LNCaP clone FGC (cell line): Measurements from ENCODE around the gene WDR5.
A peak's percentile ranks its signal among the peaks of the same experiment; 100 is the strongest.

Experiments
- DNase-seq: peaks from one replicate; pipeline ENCODE4 v3.0.0-alpha.2; 2011; ENCODE audit warnings: low read depth
- H3K4me3 ChIP-seq: 2 replicates; pipeline ENCODE4 v1.5.1; 2011; ENCODE audit warnings: mild to moderate bottlenecking, low read depth, low read length, control low read depth
- TF ChIP-seq, protein P1 (sequence below): IDR thresholded peaks from 2 replicates; pipeline ENCODE4 v1.5.1; 2012; ENCODE audit warnings: mild to moderate bottlenecking; ENCODE audit not compliant: control insufficient read depth, insufficient read depth; ENCODE audit errors: extremely low read depth

Gene WDR5

DNA sequence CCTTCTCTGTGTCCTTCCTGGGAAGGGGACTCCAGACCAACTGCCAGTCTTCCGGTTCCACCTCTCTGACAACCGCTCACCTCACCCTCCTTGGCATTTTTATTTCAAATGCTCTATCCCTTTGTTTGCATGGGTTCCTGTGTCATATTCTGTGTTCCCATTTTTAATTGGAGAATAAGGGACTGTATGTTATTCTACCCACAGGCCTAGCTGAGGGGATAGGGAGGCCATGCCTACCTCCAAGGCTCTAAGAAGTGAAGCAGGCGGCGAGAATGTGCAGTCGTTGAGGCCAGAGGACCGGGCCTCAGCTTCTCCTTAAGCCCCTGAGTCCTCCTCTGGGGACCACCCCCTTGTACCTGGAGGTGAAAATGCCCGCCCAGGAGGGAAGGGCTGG lies 936 bp upstream of the WDR5 start:
- peak overlapping the region; percentile 84 for H3K4me3 ChIP-seq
- TF ChIP-seq, protein P1, sequence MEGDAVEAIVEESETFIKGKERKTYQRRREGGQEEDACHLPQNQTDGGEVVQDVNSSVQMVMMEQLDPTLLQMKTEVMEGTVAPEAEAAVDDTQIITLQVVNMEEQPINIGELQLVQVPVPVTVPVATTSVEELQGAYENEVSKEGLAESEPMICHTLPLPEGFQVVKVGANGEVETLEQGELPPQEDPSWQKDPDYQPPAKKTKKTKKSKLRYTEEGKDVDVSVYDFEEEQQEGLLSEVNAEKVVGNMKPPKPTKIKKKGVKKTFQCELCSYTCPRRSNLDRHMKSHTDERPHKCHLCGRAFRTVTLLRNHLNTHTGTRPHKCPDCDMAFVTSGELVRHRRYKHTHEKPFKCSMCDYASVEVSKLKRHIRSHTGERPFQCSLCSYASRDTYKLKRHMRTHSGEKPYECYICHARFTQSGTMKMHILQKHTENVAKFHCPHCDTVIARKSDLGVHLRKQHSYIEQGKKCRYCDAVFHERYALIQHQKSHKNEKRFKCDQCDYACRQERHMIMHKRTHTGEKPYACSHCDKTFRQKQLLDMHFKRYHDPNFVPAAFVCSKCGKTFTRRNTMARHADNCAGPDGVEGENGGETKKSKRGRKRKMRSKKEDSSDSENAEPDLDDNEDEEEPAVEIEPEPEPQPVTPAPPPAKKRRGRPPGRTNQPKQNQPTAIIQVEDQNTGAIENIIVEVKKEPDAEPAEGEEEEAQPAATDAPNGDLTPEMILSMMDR, result no peak
- no peak for DNase-seq

DNA sequence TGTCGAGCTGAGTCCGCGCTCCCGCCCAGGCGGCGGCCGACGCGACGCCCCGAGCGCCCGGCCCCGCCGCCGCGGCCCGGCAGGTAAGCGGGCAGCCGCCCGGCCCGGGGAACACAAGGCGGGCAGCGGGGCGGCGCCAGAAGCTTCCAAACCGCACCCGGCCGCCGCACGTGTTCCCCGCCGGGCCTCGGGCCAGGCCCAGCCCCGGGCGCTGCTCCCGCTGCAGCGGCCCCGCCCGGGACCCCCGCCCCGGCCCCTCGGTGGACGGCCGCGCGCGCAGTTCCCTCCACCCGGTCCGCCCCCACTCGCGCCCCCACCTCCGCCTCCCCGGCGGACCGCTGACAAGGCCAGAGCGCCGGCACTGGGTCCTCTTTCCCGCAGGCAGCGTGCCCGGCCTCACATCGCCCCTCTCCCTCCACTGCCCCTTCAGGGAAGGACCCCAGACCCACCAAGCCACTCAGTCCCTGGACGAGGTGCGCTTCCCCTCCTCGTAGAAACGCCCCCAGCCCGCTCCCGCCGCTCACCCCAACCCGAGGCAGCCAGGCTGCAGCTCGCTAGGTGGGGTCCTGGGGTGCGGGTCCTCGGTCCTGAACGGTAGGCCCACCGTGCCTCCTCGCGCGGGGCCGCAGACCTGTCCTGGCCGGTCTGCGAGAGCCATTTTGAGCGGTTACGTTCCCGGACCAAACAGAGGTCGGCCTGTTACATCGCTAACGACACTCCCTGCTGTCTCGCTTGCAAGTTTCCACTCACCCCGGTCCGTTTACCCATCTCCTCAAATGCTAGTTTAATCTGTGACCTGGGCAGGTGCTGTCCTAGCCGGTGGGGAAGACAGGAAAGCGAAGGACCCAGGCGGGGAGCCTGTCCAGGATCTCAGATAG lies 475 bp downstream of the WDR5 start:
- TF ChIP-seq, protein P1, result no peak
- no peak for DNase-seq
- H3K4me3 ChIP-seq, result peak overlapping the region; percentile 98

DNA sequence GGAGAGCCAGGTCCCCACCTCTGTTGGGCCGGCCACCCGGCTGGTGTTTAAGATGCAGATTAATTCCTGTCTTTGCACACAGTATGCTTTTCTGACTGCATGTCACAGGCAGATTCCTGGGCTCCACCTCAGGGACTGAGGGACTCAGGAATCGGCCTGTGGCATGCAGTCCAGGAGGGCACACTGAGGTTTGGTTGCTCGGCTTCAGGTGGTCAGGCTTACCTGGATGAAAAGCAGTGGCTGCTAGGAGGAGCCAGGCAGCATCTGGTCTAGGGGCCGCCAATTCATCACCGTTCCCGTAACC lies 1.1 kb downstream of the WDR5 start:
- TF ChIP-seq, protein P1, result no peak
- peak overlapping the region; percentile 98 for H3K4me3 ChIP-seq
- no peak for DNase-seq

DNA sequence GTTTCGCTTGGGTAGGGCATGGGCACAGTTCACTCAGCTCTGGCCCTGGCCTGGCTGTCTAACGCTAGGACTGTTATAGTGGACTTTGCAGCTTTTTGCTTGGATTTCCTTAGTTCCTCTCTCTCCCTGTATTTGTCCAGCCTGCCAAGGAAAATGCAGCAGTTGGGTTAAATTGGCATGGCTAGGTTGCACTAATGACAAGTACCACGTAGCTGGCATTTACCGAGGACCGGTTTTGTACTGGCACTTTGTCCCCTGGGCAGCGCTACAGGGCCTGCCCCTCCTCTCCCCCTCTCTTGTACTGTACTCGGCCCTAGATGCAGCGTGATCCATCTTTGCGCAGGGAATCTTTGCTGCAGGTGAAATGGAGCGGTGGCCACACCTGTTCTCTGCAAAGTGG lies 2.4 kb downstream of the WDR5 start:
- TF ChIP-seq, protein P1, result no peak
- DNase-seq, result no peak
- no peak overlapping the region for H3K4me3 ChIP-seq

DNA sequence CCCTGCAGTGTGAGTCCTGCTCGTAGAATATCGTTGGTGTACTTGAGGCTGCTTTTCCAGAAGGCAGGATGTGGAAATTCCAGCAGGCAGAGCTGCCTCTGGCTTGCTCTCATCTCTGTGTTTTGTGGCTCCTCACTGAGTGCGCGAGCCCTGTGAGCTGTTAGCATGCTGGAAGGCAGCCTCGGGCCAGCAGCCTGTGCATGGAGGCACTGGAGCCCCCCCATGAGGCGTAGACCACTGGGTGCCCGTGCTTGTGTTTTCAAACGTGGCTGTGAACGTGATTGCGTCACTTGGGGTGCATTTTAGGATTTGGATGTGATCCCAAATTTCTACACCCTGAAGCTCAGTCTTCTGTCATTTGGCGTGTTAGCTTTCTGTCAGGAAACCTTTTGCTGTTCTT lies 3.2 kb downstream of the WDR5 start:
- TF ChIP-seq, protein P1, result no peak
- DNase-seq, result no peak
- H3K4me3 ChIP-seq, result no peak overlapping the region

DNA sequence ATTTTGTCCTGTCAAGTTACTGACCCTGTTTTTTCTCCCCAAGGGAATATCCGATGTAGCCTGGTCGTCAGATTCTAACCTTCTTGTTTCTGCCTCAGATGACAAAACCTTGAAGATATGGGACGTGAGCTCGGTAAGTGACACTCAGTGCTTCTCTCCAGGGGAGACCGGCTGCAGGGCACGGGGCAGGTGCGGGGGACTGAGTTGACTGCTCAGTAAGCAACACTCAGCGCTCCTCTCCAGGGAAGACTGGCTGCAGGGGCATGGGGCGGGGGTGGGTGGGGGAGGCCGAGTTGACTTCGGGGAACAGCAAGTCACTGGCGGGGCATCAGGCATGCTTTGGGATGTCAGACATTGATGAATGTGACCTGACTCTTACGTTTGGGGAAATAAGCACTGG lies 6.0 kb downstream of the WDR5 start:
- DNase-seq, result no peak
- no peak overlapping the region for H3K4me3 ChIP-seq
- TF ChIP-seq, protein P1, result no peak

DNA sequence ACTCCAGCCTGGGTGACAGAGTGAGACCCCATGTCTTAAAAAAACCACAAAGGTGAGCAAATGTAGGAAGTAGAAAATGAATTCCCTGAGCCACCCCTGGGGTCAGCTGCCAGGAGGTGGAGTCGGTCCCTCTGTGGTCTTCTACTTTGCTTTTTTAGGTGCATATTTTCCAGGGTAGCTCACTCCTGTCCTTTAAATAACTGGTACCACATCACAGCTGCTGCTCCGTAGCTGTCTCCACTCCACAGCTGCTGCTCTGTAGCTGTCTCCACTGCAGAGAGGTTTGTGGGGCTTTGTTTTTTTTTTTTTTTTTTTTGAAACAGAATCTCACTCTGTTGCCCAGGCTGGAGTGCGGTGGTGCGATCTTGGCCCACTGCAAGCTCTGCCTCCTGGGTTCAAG lies 8.9 kb downstream of the WDR5 start:
- no peak for DNase-seq
- TF ChIP-seq, protein P1, result no peak
- H3K4me3 ChIP-seq, result no peak overlapping the region
